OCI-LY3 (cell line): Measurements from ENCODE around the gene PTPRD.

Source experiments
- H2AFZ ChIP-seq: fragments of 200-600, 300-600 bp; shearing (Covaris generic); 2 replicates; pipeline ENCODE4 v1.6.0; 2014; ENCODE audit warnings: antibody characterized with exemption, low read depth, low read length
- H3K27ac ChIP-seq: fragments of 200-600, 300-600 bp; sonication (generic); 2 replicates; pipeline ENCODE4 v1.5.1; 2014; ENCODE audit warnings: mild to moderate bottlenecking, low read length, moderate library complexity, mixed read lengths
- H3K27me3 ChIP-seq: fragments of 200-600, 300-600 bp; sonication (generic); 2 replicates; pipeline ENCODE4 v1.6.1; 2014; ENCODE audit warnings: low read depth, low read length, mixed read lengths
- H3K36me3 ChIP-seq: fragments of 200-600, 300-600 bp; sonication (generic); replicated peaks from 2 replicates; pipeline ENCODE3; 2014; ENCODE audit warnings: low read depth, low read length, mixed read lengths
- H3K4me1 ChIP-seq: fragments of 300-600, 200-600 bp; sonication (generic); 2 replicates; pipeline ENCODE4 v1.6.1; 2014; ENCODE audit warnings: low read length, mixed read lengths
- H3K4me2 ChIP-seq: fragments of 200-600, 300-600 bp; sonication (generic); 2 replicates; pipeline ENCODE4 v1.6.1; 2014; ENCODE audit warnings: low read length, mixed read lengths
- H3K4me3 ChIP-seq: fragments of 300-600, 200-600 bp; sonication (generic); 2 replicates; pipeline ENCODE4 v1.5.1; 2014; ENCODE audit warnings: antibody characterized with exemption, mild to moderate bottlenecking, low read length, moderate library complexity
- H3K79me2 ChIP-seq: fragments of 300-600, 200-600 bp; shearing (Covaris generic); 2 replicates; pipeline ENCODE4 v1.6.1; 2014; ENCODE audit warnings: mild to moderate bottlenecking, low read length, mixed read lengths
- H3K9ac ChIP-seq: fragments of 300-600, 200-600 bp; shearing (Covaris generic); 2 replicates; pipeline ENCODE4 v1.6.0; 2014; ENCODE audit warnings: mild to moderate bottlenecking, low read length, moderate library complexity
- H3K9me3 ChIP-seq: fragments of 200-600, 300-600 bp; shearing (Covaris generic); 2 replicates; pipeline ENCODE4 v1.6.1; 2014; ENCODE audit warnings: low read length, mixed read lengths; ENCODE audit not compliant: insufficient read depth
- H4K20me1 ChIP-seq: fragments of 200-600, 300-600 bp; sonication (generic); 2 replicates; pipeline ENCODE4 v1.6.1; 2016; ENCODE audit warnings: low read length, mixed read lengths; ENCODE audit not compliant: insufficient read depth
- EZH2phosphoT487 ChIP-seq: fragments of 200-600 bp; shearing (Covaris generic); IDR thresholded peaks from 2 replicates; pipeline ENCODE4 v1.6.1; 2018; ENCODE audit warnings: antibody characterized with exemption, mixed run types, low read depth
- TF ChIP-seq, protein P1 (sequence below): fragments of 200-600, 300-600 bp; sonication (generic); IDR thresholded peaks from 2 replicates; pipeline ENCODE4 v1.5.1; 2014; ENCODE audit warnings: antibody characterized with exemption, low read length, low read depth

Gene PTPRD

GRCh38 chr9:10048994-10049393, 563.8 kb downstream of the PTPRD start:
- no peak overlapping the region for H3K9ac ChIP-seq
- TF ChIP-seq EZH2phosphoT487, result no peak
- TF ChIP-seq, protein P1, sequence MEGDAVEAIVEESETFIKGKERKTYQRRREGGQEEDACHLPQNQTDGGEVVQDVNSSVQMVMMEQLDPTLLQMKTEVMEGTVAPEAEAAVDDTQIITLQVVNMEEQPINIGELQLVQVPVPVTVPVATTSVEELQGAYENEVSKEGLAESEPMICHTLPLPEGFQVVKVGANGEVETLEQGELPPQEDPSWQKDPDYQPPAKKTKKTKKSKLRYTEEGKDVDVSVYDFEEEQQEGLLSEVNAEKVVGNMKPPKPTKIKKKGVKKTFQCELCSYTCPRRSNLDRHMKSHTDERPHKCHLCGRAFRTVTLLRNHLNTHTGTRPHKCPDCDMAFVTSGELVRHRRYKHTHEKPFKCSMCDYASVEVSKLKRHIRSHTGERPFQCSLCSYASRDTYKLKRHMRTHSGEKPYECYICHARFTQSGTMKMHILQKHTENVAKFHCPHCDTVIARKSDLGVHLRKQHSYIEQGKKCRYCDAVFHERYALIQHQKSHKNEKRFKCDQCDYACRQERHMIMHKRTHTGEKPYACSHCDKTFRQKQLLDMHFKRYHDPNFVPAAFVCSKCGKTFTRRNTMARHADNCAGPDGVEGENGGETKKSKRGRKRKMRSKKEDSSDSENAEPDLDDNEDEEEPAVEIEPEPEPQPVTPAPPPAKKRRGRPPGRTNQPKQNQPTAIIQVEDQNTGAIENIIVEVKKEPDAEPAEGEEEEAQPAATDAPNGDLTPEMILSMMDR, result no peak
- H3K4me3 ChIP-seq, result no peak overlapping the region
- H3K9me3 ChIP-seq, result no peaks in the 10 kb centered on the region
- H3K27ac ChIP-seq, result no peak overlapping the region
- H3K4me1 ChIP-seq, result no peaks in the 10 kb centered on the region
- H3K27me3 ChIP-seq, result peaks cover 7% of the 10 kb centered on the region; the same call in 1 of the 2 replicates
- no peaks in the 10 kb centered on the region for H3K36me3 ChIP-seq
- no peak overlapping the region for H2AFZ ChIP-seq
- H4K20me1 ChIP-seq, result no peaks in the 10 kb centered on the region
- no peak overlapping the region for H3K4me2 ChIP-seq
- no peaks in the 10 kb centered on the region for H3K79me2 ChIP-seq

DNA sequence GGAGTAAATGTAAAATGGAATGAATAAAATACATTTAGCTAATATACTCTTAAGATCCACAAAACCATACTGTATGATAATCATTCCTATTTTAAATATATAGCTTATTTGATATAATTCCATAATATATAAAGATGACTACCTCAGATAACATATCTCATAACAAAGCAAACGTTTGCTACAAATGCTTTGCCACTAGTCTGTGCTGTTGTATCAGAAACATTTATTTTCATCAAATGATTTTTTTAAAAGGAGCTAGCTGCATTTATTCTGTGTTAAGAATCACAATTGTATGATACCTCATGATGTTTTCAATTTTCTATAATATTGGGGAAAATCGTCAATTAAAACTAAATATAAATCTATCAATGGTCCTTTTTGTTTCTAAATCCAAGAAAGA, 567.2 kb downstream of the PTPRD start:
- H3K27me3 ChIP-seq, result peaks cover 7% of the 10 kb centered on the region; the same call in 1 of the 2 replicates
- no peaks in the 10 kb centered on the region for H3K36me3 ChIP-seq
- no peak overlapping the region for H3K9ac ChIP-seq
- no peaks in the 10 kb centered on the region for H4K20me1 ChIP-seq
- TF ChIP-seq, protein P1, result peak; percentile 45
- no peak for TF ChIP-seq EZH2phosphoT487
- no peaks in the 10 kb centered on the region for H3K4me1 ChIP-seq
- H3K4me3 ChIP-seq, result no peak overlapping the region
- H3K27ac ChIP-seq, result no peak overlapping the region
- H3K9me3 ChIP-seq, result no peaks in the 10 kb centered on the region
- no peak overlapping the region for H2AFZ ChIP-seq
- H3K4me2 ChIP-seq, result no peak overlapping the region
- no peaks in the 10 kb centered on the region for H3K79me2 ChIP-seq

DNA sequence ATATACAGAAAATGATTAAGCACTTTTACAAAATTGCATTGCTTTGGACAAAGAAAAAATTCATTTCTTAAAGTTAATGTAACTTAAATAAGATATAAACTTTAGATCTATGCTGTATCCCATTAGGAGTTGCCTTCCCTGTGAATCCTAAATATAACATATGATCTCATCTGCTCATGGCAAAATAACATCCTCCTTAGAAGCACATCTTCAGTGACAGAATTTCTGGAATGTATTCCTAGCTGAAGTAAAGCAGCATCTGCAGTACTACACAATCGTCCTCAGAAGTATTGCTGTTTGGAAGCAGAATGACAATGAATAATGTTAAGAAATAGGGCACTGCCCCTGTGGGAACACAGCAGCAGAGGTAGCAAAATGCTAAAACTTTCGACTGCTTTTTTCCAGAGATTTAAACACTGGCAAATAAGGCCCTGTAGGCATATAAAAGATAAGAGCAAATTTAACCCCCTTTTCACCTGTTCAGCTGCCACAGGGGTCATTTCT, 571.0 kb downstream of the PTPRD start:
- no peaks in the 10 kb centered on the region for H3K36me3 ChIP-seq
- H3K9me3 ChIP-seq, result no peaks in the 10 kb centered on the region
- H3K9ac ChIP-seq, result no peak overlapping the region
- H3K4me1 ChIP-seq, result no peaks in the 10 kb centered on the region
- no peak overlapping the region for H3K4me3 ChIP-seq
- H3K27ac ChIP-seq, result no peak overlapping the region
- TF ChIP-seq, protein P1, result no peak
- no peak for TF ChIP-seq EZH2phosphoT487
- no peak overlapping the region for H3K4me2 ChIP-seq
- no peaks in the 10 kb centered on the region for H3K79me2 ChIP-seq
- no peak overlapping the region for H2AFZ ChIP-seq
- no peaks in the 10 kb centered on the region for H4K20me1 ChIP-seq
- H3K27me3 ChIP-seq, result peaks cover 6% of the 10 kb centered on the region; the same call in 1 of the 2 replicates

GRCh38 chr9:10036095-10036494, 576.7 kb downstream of the PTPRD start:
- H3K27me3 ChIP-seq, result 0 out of 2 replicates have a peak, but pooled peaks cover 4% of the 10 kb centered on the region
- no peak overlapping the region for H3K4me2 ChIP-seq
- no peaks in the 10 kb centered on the region for H3K9me3 ChIP-seq
- H3K36me3 ChIP-seq, result no peaks in the 10 kb centered on the region
- no peak overlapping the region for H2AFZ ChIP-seq
- H3K9ac ChIP-seq, result no peak overlapping the region
- no peaks in the 10 kb centered on the region for H3K79me2 ChIP-seq
- no peak overlapping the region for H3K4me3 ChIP-seq
- H3K27ac ChIP-seq, result no peak overlapping the region
- TF ChIP-seq, protein P1, result no peak
- no peak for TF ChIP-seq EZH2phosphoT487
- H4K20me1 ChIP-seq, result no peaks in the 10 kb centered on the region
- no peaks in the 10 kb centered on the region for H3K4me1 ChIP-seq
